DMS53 treated with DMSO at 0.1 percent for 48 hours (cell line): ENCODE results near the gene NR2F1-AS1.
"Not testable (repeated sequence)": the region's sequence is repeated elsewhere in the genome, so short reads cannot be mapped to it uniquely, and the experiment has no call there.

Experiments
- DNase-seq: peaks from one replicate; lab custom pipeline; 2025; ENCODE audit not compliant: unreplicated experiment; lab: John Stamatoyannopoulos, UW

Gene NR2F1-AS1

DNA sequence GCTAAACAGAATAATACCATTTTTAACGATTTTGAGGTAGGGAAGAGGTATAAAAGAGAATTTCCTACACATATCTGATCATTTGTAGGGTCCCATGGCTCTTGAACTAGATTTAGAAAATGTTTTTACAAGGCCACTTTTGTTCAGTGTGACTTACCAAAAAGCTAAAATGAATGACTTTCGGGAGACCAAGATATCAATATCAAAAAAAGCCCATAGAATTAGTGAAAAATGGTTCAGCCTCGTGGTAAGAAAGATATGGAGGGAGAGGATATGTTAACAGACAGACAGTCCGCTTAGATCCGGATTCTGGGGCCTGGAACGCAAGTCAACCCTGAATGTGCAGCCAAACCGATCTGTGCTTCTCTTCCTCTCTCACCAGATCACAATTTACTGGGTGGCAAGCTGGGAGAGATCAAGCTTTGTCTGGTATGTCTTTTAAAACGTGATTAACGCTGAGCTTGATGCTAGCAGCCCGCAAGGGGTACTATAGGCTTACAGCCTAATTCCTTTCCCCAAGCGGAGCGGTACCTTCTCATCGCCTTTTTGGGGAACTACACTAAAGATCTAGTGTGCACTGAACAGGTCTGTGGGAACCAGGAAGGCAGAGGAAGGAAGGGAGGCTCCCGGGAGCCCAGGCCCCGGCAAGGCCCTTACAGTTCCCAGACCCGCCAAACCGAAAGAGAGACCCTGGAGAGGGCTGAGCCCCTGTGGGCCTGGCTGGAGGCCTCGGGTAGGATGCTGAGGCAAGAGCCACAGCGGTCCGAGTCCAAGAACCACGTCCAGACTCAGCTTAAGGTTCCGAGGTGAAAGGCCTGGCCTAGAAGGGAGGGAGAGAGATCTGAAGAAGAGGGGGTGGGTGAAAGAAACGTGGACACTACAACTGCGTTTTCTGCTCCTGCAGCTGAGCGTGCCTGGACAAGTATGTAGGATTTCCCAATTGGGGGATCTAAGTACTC lies 2.9 kb downstream of the NR2F1-AS1 start:
- no peak for DNase-seq

DNA sequence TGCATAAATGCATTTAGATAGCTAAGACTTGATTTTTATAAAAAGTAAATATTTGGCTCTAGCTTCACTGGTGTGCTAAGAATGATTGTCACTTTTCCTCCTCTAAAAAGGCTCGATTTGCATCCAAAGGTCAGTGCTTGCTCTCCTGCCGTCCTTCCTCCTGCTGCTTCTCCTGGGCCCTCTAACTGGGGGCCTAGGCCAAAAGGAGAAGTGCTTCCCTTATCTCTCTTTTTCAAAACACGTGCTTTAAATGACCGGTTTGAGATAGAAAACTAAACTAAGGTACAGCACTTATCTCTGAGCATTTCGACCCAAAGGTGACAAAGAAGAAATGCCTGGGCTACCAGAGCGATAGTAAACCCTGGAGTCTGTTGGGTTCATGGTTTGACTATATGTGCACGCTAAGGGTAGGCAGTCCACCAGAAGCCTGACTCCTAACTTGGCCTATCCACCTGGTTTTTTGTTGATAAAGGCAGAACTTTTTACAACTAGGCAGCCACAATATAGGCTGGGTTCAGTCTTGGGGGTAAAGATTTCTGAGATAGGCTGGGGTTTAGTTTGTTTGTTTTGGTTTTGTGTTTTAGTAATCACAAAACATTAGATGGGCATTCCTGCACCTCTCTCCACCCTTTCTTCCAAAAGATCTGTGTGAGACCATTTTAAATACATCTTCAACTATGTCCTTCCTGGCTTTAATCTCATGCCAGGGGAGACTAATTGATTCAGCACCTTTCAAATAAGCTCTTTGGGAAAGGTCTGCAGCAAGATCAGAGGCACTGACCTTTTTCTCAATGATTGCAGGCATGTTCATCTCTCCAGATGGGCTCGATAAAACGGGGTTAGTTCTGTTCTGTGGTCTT lies 3.8 kb downstream of the NR2F1-AS1 start:
- no peak for DNase-seq

- no peak for DNase-seq
These were observed 5.3 kb downstream of the NR2F1-AS1 start for GRCh38 chr5:93575461-93576414.

- no peak for DNase-seq
These were observed 6.3 kb downstream of the NR2F1-AS1 start for GRCh38 chr5:93574491-93575305.

- DNase-seq = no peak
These were observed 7.4 kb downstream of the NR2F1-AS1 start for GRCh38 chr5:93573354-93574351.

DNA sequence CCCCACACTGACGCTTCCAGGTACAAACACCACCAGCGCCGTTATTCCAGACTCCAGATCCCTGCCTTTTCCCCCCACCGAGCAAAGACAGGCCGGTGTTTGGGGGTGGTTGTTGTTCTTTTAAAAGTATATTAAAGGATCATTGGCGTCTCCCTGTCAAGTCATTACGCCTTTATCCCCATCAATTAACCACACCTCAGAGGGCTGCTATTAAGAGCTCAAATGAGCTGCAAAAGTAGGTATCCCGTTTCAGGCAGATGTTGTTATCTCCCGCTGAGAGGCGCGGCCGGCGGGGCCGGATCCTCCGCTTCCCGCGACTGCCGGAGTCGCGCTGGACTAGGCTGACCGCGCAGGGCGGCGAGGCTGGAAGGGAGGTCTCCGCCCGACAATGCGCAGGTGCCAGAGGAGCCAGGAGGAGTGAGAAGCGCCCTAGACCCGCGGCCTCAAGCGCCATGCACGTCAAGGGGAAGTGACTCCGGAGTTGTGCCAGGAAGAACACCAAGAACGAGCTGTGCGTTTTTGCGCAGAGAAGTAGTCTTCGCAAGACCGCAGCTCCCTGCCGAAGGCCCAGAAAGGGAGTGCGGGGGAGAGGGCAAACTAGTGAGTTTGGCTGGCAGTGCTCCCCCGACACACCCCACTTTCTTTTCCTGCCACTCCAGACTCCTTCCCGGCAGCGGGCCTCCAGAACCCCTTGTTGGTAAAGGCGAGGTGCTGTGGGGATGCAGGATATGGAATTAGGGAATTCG lies 8.2 kb downstream of the NR2F1-AS1 start:
- peak; percentile 20 for DNase-seq

DNA sequence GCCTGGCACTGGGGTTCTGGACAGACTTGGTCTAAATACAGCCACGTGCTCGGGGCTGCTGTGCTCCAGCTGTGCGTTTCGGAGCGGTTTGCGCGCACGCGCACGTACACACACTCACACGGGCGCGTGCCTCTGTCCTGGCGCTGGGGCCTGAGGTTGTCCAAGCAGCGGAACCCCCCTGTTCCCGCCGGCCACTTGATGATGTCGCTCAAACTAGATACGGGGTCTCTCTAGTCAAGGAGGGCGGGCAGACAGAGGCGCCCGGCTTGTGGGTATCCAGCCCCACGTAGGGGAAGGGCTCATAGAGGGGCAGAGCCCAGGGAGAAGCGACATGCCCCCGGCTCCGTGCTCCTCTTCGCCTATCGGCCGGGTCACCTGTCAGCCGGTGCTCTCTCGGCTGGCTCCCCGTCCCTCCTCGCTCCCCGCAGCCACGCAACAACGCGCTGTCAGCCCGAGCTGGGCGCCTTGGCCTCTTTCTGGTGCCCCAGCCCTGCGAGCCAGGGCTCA lies 8.9 kb downstream of the NR2F1-AS1 start:
- no peak for DNase-seq

DNA sequence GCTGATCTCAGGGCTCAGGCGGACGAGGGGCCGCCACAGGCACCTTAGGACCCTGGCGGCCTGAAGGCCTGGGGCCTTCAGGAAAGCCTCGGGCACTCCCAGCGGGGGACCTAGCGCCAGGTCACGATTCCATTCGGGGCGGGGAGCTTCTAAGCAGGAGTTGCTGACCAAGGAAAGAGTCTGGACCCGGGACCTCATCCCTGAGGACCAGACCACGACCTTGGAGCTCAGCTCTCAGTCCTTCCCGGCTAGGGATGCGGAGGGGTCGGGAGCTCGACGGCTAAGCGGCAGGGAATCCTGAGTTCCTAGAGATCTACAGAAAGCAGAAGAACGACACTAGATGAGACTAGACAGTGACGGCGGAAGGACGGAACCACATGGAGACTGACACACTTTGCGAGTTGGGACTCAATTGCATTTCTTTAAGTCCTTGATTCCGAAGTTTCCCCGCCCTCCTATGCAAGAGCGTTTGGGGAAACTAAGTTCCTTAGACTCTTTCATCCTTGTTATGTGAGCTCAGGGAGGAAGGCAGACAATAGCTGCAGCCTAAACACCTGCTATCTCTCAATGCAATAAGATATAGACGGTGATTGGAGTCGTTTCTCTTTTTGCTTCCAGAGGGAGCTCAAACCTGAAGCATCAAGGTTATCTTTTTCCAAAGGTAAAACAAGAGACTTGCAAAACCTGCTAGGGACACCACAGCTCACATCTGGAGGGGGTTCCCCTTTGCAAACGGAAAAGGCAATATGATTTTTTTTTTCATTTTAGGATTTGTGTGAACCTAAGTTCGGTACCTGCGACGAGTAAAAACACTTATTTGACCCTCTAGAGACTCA lies 9.7 kb downstream of the NR2F1-AS1 start:
- no peak for DNase-seq

GRCh38 chr5:93570294-93571113 lies 10.5 kb downstream of the NR2F1-AS1 start:
- no peak for DNase-seq

DNA sequence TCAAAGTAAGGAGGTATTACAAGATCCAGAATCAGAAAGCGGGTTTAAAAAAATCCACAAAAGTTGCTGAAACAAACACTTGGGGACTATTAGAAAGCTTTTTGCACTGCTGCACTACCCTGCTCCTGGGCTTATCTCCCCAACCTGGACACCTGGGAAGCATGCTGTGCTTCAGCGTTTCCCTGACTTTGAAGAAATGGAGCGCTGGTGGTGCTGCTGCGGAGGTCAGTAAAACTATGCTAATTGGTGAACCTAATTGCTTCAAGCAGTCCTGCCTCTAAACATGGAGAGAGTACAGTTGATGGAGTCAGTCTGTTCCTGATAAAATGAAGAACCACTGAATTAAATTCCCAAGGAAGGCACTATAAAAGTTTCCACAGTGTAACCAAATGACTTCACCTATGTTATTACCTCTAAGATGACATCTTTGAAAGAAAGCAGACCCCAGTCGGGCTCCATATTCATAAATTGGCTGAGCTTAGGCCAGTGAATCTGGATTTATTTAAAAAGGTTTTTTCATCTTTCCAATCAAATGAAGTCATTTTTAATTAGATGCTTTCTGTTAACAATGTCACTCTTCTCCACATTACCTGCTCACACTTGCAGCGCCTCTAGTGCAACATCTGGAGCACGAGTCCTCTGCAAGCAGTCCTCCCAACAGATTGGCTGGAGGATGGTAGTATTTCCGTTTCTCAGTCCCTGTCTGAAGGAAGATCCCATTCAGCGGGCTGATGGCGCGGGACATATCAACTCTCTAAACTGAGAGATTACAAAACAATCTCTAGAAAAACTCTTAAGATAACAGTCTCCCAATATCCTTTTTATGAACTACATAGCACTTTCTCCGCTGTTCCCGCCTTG lies 11.5 kb downstream of the NR2F1-AS1 start:
- no peak for DNase-seq

DNA sequence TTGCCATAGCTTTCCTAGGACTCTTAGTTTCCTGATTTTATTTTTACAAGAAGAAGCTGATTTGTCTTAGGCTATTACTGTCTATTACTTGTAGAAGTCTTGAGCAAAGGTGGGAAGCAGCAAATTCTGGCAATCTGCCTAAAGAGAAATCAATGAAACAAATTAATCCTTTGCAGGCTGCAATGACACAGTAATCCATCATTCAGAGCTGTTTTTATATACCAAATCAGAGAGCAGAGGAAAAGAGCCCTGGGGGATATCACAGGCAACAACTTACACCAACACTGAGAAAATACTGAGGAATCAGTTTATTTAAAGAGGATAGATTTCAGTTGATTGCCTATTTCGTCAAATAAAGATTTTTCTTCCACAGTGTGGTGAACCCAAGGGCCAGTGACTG lies 13.6 kb downstream of the NR2F1-AS1 start:
- DNase-seq = no peak

GRCh38 chr5:93566091-93566490 lies 14.9 kb downstream of the NR2F1-AS1 start:
- no peak for DNase-seq

DNA sequence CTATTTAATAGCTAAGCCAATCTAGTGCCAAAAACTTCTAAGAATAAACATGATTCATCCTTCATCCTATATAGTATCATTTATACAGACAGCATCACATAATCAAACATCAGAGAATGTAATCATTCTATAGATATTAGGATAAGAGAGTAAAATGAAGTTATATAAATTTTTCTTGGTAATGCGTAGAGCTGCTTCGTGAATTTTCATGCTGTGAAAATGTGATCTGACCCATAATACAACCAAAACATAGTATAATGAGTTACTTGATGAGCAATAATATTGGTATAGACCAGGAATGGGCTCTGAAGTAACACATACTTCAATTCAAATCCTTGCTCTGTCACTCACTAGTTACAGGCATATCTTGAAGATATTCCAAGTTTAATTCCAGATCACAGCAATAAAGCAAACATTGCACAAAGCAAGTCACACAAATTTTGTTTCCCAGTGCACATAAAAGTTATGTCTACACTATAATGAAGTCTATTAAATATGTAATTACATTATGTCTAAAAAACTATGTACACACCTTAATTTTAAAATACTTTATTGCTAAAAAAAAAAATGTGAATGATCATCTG lies 23.9 kb downstream of the NR2F1-AS1 start:
- no peak for DNase-seq

DNA sequence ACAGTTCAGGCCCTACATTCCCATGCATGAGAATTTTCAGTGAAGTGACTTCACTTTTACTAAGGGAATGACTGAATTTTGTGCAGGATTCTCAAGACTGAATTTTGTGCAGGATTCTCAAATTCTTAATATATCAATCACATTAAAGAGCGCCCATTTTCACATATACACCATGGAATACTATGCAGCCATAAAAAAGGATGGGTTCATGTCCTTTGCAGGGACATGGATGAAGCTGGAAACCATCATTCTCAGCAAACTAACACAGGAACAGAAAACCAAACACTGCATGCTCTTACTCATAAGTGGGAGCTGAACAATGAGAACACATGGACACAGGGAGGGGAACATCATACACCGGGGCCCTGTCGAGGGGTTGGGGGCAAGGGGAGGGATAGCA lies 31.4 kb downstream of the NR2F1-AS1 start:
- not testable (repeated sequence) for DNase-seq

- no peak for DNase-seq
These were observed 35.1 kb downstream of the NR2F1-AS1 start for GRCh38 chr5:93545872-93546271.
